ENCODE results near the gene FAM229A. TPM values are rescaled to one million over a fixed set of nuclear protein-coding genes. Genes with fewer than 3 reads are reported as not detected.

FAM229A gene
- total and polyA plus RNA-seq, 2 of the 8 experiments (the other 6 are each of a cell fraction or from before 2014, with no cell fraction given), result 4.1 to 4.2 TPM

GRCh38 chr1:32386676-32387392 is 24.5 kb upstream of the FAM229A start:
- no peak overlapping the region for H2BK120ac ChIP-seq (replicated peaks; ENCODE audit: low read depth, low read length)
- no peaks in the 10 kb centered on the region for H3K23me2 ChIP-seq (ENCODE audit: low read depth, low read length)
- no peak overlapping the region for H2AFZ ChIP-seq (ENCODE audit: low read length)
- H3K4me3 ChIP-seq (ENCODE audit: extremely low read depth in 1 of 4, insufficient read depth in 2 of 4, low read depth in 3 of 4, low read length in 4 of 4), result no peak overlapping the region
- H4K5ac ChIP-seq (ENCODE audit: insufficient read length, low read depth, low read length), result no peak overlapping the region
- peaks cover 14 to 54% (median 36%) of the 10 kb centered on the region in 4 experiments; a peak in 7 of 8 replicates for H3K36me3 ChIP-seq (ENCODE audit: control insufficient read depth in 2 of 4, insufficient read depth in 4 of 4, low read length in 3 of 4)
- H3K27ac ChIP-seq (ENCODE audit: low read depth, low read length), result no peak overlapping the region
- 95% methylated on average over 13 of the region's 13 CpGs; no CpG with 5 or more reads in 1 of the 2 experiments for WGBS, 2 experiments (ENCODE audit: extremely low coverage in 1 of 2, insufficient coverage in 1 of 2, insufficient read length in 1 of 2, insufficient replicate concordance in 2 of 2, low coverage in 1 of 2, low lambda C conversion rate in 2 of 2, missing lambda C conversion rate in 1 of 2)
- no peaks in the 10 kb centered on the region for H3K27me3 ChIP-seq (replicated peaks in 1 of 4; ENCODE audit: control insufficient read depth in 3 of 4, extremely low read depth in 1 of 4, insufficient read depth in 3 of 4, low read length in 3 of 4)
- no peak overlapping the region for H4K8ac ChIP-seq (ENCODE audit: extremely low read depth, insufficient read depth, low read length)
- peaks cover 0 to 15% of the 10 kb centered on the region in 2 experiments; a peak in 2 of 4 replicates for H3K79me2 ChIP-seq (ENCODE audit: control insufficient read depth in 1 of 2, insufficient read depth in 2 of 2, low read length in 2 of 2)
- peaks cover 0 to 11% of the 10 kb centered on the region in 2 experiments for H4K20me1 ChIP-seq (replicated peaks in 1 of 2; ENCODE audit: control insufficient read depth in 1 of 2, insufficient read depth in 2 of 2, low read length in 2 of 2)
- no peak overlapping the region for H3K4me2 ChIP-seq (ENCODE audit: insufficient read depth in 1 of 2, low read depth in 2 of 2, low read length in 2 of 2)
- no peak overlapping the region for H2BK5ac ChIP-seq (ENCODE audit: low read depth, low read length)
- no peaks in the 10 kb centered on the region for H3K4me1 ChIP-seq (replicated peaks in 1 of 4; ENCODE audit: control insufficient read depth in 3 of 4, insufficient read depth in 4 of 4, low read length in 3 of 4)
- POLR2A ChIA-PET (ENCODE audit: partially characterized antibody), result interaction anchor here (0.6 to 3.0 kb wide), 11 partner anchors 7 to 451 kb away, joined by 3 to 11 read pairs (median 3); partner anchors contain the start of genes BSDC1 and RBBP4
- no peak for DNase-seq (ENCODE audit: low read depth in 1 of 2, low spot score in 2 of 2)
- H3K4ac ChIP-seq (replicated peaks; ENCODE audit: insufficient read length, low read depth, low read length), result no peak overlapping the region
- no peak overlapping the region for H3K18ac ChIP-seq (ENCODE audit: extremely low read depth, low read length)
- H2BK20ac ChIP-seq (ENCODE audit: low read length), result no peak overlapping the region
- no peak overlapping the region for H2BK12ac ChIP-seq (ENCODE audit: low read depth, low read length)
- H2AK5ac ChIP-seq (ENCODE audit: low read depth, low read length), result no peak overlapping the region
- no peak overlapping the region for H2BK15ac ChIP-seq (ENCODE audit: low read length)
- no peak overlapping the region for H3K14ac ChIP-seq (ENCODE audit: insufficient read length)
- no peaks in the 10 kb centered on the region for H3K9me3 ChIP-seq (ENCODE audit: insufficient read depth in 2 of 2, low read depth in 1 of 2, low read length in 1 of 2)
- CTCF ChIA-PET (ENCODE audit: partially characterized antibody), result interaction anchor here (0.6 to 1.9 kb wide), 6 partner anchors 9 to 249 kb away, joined by 3 to 7 read pairs (median 4); no protein-coding TSS in a partner anchor
- H3K9ac ChIP-seq (replicated peaks in 1 of 4; ENCODE audit: extremely low read depth in 1 of 4, low read depth in 3 of 4, low read length in 3 of 4), result no peak overlapping the region
- no peak overlapping the region for H4K91ac ChIP-seq (replicated peaks; ENCODE audit: insufficient read length, low read length)
- peaks cover 4% of the 10 kb centered on the region for H3K79me1 ChIP-seq (ENCODE audit: low read depth, low read length)
- no peak overlapping the region for H3K23ac ChIP-seq (ENCODE audit: insufficient read length)
- FAIRE-seq, result no peak
- H3K56ac ChIP-seq (replicated peaks; ENCODE audit: insufficient read length, low read depth, low read length), result no peak overlapping the region
- no peak for TF ChIP-seq SP1 (IDR thresholded peaks at IDR 0.05; ENCODE audit: low read depth, low read length)
- TF ChIP-seq JUN (IDR thresholded peaks at IDR 0.05; ENCODE audit: low read depth, low read length), result no peak
- no peak for TF ChIP-seq EP300 (IDR thresholded peaks at IDR 0.05; ENCODE audit: borderline replicate concordance in 1 of 2, low read depth in 2 of 2, low read length in 2 of 2)
- no peak for TF ChIP-seq TEAD4 (IDR thresholded peaks at IDR 0.05; ENCODE audit: low read depth, low read length)
- no peak for TF ChIP-seq BCL11A (IDR thresholded peaks at IDR 0.05; ENCODE audit: low read depth in 2 of 2, low read length in 2 of 2)
- no peak for TF ChIP-seq HDAC6 (IDR thresholded peaks at IDR 0.05; ENCODE audit: low read depth, low read length)
- TF ChIP-seq CBX5 (IDR thresholded peaks at IDR 0.05; ENCODE audit: low read depth, low read length), result no peak
